ENCODE results near the gene ERMARD. TPM values are rescaled to one million over a fixed set of nuclear protein-coding genes. Genes with fewer than 3 reads are reported as not detected.

The ERMARD gene
- total RNA-seq, 4 donors from 2014 or later = 12.0 to 30.5 (median 25.2) TPM

GRCh38 chr6:169722362-169723199 is 28.8 kb upstream of the ERMARD start:
- DNase-seq (ENCODE audit: low spot score in 2 of 2) = peak in 1 of 2 donors; percentile 89
- TF ChIP-seq POLR2A (IDR thresholded peaks at IDR 0.05) (no peak), CTCF (IDR thresholded peaks at IDR 0.05) (no peak)
- H3K4me3 ChIP-seq (ENCODE audit: low read depth, poor library complexity, severe bottlenecking) = peak overlapping the region; percentile 77
- intact Hi-C loops (cut with DNase I; ENCODE audit: low total_unique reads) = no loop called here
- 2 to 3% methylated on average over 20 to 22 of the region's 22 CpGs for WGBS, 2 donors

GRCh38 chr6:169723200-169723909 is 28.1 kb upstream of the ERMARD start:
- intact Hi-C loops (cut with DNase I; ENCODE audit: low total_unique reads) = no loop called here
- peak overlapping the region; percentile 77 for H3K4me3 ChIP-seq (ENCODE audit: low read depth, poor library complexity, severe bottlenecking)
- peak; percentile 57 to 96 for DNase-seq (ENCODE audit: low spot score in 2 of 2)
- WGBS, 2 donors = 0 to 1% methylated on average over 28 to 40 of the region's 70 CpGs
- TF ChIP-seq POLR2A (IDR thresholded peaks at IDR 0.05) (no peak), CTCF (IDR thresholded peaks at IDR 0.05) (no peak)

GRCh38 chr6:169723991-169724493 is 27.4 kb upstream of the ERMARD start:
- DNase-seq (ENCODE audit: low spot score in 2 of 2) = no peak
- 0 to 1% methylated on average over 4 to 14 of the region's 89 CpGs for WGBS, 2 donors
- intact Hi-C loops (cut with DNase I; ENCODE audit: low total_unique reads) = no loop called here
- TF ChIP-seq CTCF (IDR thresholded peaks at IDR 0.05) (no peak), POLR2A (IDR thresholded peaks at IDR 0.05) (no peak)
- no peak overlapping the region for H3K4me3 ChIP-seq (ENCODE audit: low read depth, poor library complexity, severe bottlenecking)

- H3K4me3 ChIP-seq (ENCODE audit: low read depth, poor library complexity, severe bottlenecking) = peak within 1 kb of the TSS; percentile 77
- WGBS, 2 donors = 1% methylated on average over 38 to 45 of the region's 89 CpGs
- intact Hi-C loops (cut with DNase I; ENCODE audit: low total_unique reads) = no loop called here
- TF ChIP-seq CTCF (IDR thresholded peaks at IDR 0.05) (no peak), POLR2A (IDR thresholded peaks at IDR 0.05) (no peak)
- DNase-seq (ENCODE audit: low spot score in 2 of 2) = peak; percentile 25 to 88
Observed at GRCh38 chr6:169724494-169725124, 26.8 kb upstream of the ERMARD start, which contains the start of gene PHF10. Gene PHF10 (minus strand): TSS chr6:169724500. CDS start chr6:169723931, 569 bp downstream.

- TF ChIP-seq POLR2A (IDR thresholded peaks at IDR 0.05) = no peak
- TF ChIP-seq CTCF (IDR thresholded peaks at IDR 0.05) = no peak
- peak overlapping the region; percentile 61 for H3K4me3 ChIP-seq (ENCODE audit: low read depth, poor library complexity, severe bottlenecking)
- intact Hi-C loops (cut with DNase I; ENCODE audit: low total_unique reads) = no loop called here
- 22 to 28% methylated on average over 28 to 29 of the region's 29 CpGs for WGBS, 2 donors
- DNase-seq (ENCODE audit: low spot score in 2 of 2) = peak; percentile 54 to 91
Observed at GRCh38 chr6:169725125-169726048, 26.0 kb upstream of the ERMARD start.

Data from lower leg skin (tissue), 4 donors.